ENCODE results near the gene RTN4IP1.

Gene RTN4IP1

DNA sequence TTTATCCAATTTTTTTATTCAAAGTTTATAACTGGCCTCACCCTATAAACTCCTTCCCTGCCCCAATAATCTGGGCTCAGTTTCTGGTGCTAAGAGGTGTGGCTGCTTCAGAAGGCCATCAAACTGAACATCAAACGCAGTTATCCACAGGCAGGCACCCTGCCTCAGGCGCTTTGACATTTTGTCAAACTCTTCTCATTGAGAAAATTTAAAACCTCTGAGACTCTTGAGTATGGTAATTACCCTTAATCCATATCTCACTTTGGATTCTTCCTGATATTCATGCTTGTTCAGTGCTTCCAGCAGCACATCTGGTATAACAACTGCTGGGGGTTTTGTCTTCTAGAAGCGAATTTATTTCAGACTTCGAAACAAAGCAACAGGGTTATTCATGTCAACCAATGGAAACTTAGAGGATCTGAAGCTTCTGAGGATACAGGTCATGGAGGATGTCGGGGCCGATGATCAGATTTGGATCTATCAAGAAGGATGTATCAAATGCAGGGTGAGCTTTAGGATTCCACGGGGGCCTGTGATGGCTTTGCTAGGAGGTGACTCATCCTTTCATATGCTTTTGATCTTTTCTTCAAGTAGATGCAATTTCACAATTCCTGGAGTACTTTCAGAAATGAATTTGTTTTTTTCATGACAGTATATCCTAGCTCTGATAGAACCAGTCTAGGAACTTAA is 68.2 kb downstream of the RTN4IP1 start:
- TF ChIP-seq, protein P1, sequence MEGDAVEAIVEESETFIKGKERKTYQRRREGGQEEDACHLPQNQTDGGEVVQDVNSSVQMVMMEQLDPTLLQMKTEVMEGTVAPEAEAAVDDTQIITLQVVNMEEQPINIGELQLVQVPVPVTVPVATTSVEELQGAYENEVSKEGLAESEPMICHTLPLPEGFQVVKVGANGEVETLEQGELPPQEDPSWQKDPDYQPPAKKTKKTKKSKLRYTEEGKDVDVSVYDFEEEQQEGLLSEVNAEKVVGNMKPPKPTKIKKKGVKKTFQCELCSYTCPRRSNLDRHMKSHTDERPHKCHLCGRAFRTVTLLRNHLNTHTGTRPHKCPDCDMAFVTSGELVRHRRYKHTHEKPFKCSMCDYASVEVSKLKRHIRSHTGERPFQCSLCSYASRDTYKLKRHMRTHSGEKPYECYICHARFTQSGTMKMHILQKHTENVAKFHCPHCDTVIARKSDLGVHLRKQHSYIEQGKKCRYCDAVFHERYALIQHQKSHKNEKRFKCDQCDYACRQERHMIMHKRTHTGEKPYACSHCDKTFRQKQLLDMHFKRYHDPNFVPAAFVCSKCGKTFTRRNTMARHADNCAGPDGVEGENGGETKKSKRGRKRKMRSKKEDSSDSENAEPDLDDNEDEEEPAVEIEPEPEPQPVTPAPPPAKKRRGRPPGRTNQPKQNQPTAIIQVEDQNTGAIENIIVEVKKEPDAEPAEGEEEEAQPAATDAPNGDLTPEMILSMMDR (IDR thresholded peaks at IDR 0.05): no peak

DNA sequence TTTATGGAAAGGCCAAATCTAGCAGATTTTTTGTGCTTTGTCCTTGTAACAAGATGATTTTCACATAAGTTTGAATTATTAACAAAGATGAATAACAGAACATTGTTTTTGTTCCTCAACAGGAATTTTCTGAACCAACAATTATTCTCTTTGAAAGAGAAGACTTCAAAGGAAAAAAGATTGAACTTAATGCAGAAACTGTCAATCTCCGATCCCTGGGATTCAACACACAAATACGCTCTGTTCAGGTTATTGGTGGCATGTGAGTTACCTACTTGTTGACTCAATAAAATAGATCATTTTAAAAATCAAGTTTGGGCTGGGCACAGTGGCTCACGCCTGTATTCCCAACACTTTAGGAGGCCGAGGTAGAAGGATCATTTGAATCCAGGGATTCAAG is 70.9 kb downstream of the RTN4IP1 start:
- TF ChIP-seq, protein P1 (IDR thresholded peaks at IDR 0.05): no peak

DNA sequence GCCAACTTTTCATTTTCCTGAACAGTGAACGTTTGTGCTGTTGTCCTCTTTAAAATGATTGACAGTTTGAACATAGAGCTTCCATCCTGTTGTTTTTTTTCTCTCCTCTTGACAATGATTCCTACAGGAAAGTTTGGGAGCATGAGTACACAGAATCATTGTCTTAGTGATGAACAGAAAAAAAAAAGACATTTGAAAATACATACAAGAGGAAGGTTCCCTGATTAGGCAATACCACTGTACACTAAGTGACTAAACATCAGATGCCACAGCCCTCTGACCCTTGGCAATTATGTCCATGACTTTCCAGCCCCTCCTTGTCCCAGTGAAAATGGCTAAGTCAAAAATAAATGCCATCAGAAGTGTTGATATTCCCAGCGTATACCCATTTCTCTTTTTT is 71.5 kb downstream of the RTN4IP1 start:
- TF ChIP-seq, protein P1 (IDR thresholded peaks at IDR 0.05): no peak

DNA sequence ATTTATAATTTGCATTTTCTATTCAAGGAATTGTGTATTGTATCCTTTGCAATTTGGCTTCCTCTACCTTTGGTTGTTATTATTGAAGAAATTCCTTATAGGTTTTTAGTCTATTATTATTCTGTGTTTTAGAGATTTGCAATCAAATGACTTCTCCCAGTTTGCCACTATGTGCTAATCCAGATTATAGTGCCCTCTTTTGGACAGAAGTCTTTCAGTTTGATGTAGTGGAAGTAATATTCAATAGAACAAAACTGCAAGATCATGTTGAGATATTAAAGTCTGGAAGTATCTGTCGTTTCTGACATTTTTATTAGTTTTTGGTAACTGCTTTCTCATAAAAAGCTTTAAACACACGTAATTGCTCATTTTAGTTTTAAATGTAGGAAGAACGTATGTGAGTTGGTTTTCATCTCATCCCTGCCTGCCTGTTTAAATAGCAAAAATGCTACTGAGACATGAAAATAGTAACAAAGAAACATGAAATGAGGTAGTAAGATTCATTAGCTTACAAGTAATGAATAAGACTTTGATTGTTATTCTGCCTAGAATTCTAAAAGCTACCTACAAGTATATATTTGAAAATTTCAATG is 72.8 kb downstream of the RTN4IP1 start:
- TF ChIP-seq, protein P1 (IDR thresholded peaks at IDR 0.05): peak; percentile 57

DNA sequence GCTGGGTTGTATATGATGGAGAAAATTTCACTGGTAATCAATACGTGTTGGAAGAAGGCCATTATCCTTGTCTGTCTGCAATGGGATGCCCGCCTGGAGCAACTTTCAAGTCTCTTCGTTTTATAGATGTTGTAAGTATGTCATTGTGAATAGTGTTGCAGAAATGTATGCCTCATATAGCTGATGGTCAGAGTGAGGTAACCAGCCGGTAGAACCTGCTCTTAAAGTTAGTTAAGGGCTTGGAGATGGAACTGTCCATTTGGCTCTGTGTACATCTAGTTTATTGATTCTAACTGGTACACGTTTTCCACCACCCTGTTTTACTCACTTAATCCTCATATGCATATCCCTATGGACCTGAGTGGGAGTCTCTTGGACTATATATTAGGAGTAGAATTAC is 73.5 kb downstream of the RTN4IP1 start:
- TF ChIP-seq, protein P1 (IDR thresholded peaks at IDR 0.05): no peak

DNA sequence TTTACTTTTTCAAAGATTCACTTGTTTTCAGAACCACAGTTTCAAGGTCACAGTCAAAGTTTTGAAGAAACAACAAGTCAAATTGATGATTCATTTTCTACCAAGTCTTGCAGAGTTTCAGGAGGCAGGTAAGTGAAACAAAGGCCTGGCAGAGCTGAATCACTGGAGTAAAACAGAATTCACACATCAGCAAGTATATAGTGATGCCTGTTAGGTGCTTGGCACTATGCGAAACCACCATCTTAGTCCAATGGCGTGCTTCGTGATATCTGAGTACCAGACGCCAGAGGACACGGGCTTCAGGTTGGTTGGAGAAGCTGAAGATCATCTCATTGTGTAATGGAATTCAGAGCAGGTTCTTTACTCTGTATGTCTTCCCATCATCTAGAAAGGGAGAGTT is 75.9 kb downstream of the RTN4IP1 start:
- TF ChIP-seq, protein P1 (IDR thresholded peaks at IDR 0.05): no peak

DNA sequence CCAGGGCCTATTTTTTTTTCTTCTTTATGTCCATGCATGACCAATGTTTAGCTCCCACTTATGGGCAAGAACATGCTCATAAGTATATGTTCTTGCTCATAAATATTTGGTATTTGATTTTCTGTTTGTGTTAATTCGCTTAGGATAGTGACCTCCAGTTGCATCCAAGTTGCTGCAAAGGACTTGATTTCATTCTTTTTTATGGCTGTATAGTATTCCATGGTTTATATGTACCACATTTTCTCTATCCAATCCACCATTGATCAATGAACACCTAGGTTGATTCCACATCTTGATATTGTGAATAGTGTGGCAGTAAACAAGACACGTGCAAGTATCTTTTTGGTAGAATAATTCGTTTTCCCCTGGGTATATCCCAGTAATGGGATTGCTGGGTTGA is 78.1 kb downstream of the RTN4IP1 start:
- TF ChIP-seq, protein P1 (IDR thresholded peaks at IDR 0.05): no peak

All from LNCAP (cell line).